GM21737 (cell line): ENCODE measurements around the gene TOP3A.
A peak's percentile ranks its signal among the peaks of the same experiment; 100 is the strongest.
"Not testable (repeated sequence)": the region's sequence is repeated elsewhere in the genome, so short reads cannot be mapped to it uniquely, and the experiment has no call there.

ENCODE experiments used
- ATAC-seq: cut with Tn5 transposase; IDR thresholded peaks from one replicate; pipeline ENCODE4 v1.9.1; 2021; ENCODE audit warnings: mild to moderate bottlenecking, moderate library complexity; ENCODE audit not compliant: unreplicated experiment

Gene TOP3A

DNA sequence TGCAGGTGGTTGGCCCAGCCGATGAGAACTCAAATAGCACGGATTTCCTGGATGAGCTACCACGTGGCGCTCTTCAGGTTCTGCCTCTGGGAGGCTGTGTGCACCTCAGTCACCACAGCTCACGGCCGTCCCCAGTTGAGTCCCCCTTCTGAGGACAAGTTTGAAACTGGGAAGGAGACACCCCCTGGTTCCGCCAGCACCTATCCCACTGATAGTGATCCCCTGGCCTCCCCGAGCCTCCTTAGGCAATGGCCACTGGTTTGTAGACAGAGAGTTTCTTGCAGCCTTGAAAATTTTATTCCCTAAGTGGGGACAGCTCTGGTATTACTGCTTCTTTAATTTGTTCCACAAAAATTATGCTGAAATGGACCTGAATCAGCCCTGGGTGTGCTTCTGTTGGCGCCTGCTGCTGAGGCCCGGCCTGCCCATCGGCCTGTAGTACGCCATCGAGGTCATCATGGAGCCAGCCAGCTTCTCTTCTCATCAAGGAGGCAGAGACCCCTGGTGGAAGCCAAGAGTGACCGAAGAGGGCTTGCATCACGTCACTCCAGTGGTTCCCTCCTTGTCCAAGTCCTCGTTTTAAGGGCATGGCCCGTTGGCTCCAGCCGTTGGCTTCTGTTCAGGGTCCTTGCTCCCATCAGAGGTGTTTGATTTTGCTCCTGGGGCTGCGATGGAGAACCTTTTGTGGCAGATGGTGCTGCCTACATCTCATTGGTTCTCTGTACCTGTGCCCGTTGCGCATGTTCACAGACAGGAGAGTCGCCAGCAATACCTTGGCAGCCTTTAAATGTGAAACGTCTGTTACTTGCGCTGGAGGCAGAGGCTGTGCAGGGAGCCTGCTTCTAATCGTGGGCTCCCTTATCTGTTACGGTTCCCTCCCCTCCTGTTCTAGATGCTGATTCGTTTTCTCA, 9.6 kb upstream of the TOP3A start:
- ATAC-seq, result no peak

DNA sequence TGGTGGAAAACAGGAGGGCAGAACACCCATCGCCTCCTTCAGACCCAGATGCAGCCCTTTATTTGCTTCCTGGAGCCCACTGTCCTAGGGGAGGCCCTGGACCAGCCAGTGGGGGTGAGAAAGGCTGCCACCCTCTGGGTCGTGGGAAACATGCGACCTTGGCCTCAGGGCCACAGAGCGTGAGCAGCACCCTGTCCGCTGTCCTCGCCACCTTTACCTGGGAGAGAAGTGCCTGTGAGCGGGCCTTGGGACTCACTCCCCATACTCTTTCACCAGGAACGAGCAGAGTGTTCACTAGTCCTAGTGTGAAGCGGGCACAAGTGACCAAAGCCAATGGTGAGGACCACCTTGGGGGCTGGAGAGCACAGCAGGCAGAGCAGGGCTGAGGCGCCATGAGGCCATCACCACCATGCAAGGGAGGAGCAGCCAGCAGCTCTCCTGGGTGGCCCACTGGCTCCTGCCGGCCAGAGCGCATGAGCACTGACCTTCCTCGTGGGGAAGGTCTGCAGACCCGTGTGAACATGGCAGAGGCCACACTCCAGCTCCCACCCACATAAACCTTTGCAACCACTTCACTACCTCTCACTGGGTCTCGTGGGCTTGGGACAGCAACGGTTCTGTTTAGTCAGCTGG, 8.8 kb upstream of the TOP3A start:
- no peak for ATAC-seq

DNA sequence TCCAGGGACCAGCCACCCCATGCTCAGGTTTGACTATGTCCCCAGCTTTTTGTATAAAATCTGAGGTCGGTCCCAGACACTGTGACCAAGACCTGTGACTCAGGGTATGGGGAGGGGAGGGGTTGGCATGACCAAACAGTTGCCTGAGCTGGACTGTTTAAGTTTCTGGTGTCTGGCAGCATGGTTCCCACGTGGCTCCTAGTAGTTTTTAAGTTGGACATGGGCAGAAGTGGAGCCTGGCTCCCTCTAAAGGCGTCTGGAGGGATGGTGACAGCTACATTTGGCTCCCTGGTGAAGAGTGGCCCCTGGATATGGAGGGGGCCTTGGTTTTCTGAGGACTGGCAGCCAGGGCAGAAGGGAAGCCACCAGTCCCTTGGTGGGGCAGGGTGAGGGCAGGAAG, 8.2 kb upstream of the TOP3A start:
- ATAC-seq, result no peak

DNA sequence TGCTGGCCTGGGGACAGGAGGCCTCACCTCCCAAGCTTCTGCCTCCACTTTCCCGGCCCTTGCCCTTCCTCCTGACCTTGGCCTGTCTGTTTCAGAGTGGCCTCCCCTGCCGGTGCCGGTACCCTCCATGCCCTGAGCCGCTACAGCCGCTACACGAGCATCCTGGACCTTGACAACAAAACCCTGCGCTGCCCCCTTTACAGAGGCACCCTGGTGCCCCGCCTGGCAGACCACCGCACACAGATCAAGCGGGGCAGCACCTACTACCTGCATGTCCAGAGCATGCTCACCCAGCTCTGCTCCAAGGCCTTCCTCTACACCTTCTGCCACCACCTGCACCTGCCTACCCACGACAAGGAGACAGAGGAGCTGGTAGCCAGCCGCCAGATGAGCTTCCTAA, 7.7 kb upstream of the TOP3A start:
- no peak for ATAC-seq

DNA sequence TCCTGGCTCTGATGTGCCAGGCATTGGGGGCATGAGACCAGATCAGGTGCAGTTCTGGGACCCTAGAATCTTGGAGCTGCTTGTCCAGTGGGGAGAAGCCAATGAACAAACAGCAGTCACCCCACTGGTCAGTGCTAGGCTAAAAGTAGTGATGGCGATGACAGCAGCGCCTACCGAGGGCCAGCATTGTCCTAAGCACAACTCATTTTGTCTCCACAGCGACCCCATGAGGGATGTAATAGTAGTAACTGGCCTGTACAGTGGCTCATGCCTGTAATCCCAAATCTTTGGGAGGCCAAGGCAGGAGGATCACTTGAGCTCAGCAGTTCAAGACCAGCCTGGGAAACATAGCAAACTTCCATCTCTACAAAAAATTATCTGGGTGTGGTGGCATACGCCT, 6.5 kb upstream of the TOP3A start:
- ATAC-seq, result no peak

DNA sequence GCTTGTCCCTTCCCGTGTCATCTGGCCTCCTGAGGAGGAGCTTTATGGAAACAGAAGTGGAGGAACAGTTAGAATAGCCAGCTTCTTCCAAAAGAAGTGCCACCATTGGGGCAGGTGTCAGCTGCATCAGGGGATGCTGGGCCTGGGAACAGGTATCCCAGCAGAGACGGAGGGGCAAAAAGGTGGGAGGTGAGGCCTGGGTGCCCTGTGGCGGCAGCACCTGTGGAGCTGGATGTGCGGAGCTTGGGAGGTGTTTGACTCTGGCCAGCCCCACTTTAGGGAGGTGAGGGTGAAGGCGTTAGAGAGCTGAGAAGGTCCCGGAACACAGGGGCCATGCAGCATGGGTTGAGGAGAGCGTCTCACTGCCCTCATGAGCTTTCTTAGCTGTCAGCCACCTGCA, 5.5 kb upstream of the TOP3A start:
- ATAC-seq, result no peak

DNA sequence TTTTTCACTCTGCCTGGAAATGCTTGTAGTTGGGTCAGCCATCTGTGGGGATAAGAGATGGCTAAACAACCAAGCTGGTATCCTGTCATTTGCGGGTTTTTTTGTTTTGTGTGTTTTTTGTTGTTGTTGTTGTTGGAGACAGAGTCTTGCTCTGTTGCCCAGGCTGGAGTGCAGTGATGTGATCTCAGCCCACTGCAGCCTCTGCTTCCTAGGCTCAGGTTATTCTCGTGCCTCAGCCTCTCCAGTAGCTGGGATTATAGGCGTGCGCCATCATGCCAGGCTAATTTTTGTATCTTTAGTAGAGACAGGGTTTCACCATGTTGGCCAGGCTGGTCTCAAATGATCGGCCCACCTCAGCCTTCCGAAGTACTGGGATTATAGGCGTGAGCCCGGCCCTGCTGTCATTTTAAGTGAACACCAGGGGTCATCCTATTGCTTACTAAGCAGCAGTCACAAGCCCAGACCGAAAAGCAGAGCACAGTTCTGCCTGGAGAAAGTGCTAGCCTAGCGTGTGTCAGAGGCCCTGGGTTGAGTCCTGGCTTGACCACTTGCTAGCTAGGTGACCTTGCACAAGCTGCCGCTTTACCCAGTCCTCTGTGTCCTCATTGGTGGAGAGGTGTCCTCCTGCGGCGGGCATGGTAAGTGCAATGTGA, 4.9 kb upstream of the TOP3A start:
- no peak for ATAC-seq

DNA sequence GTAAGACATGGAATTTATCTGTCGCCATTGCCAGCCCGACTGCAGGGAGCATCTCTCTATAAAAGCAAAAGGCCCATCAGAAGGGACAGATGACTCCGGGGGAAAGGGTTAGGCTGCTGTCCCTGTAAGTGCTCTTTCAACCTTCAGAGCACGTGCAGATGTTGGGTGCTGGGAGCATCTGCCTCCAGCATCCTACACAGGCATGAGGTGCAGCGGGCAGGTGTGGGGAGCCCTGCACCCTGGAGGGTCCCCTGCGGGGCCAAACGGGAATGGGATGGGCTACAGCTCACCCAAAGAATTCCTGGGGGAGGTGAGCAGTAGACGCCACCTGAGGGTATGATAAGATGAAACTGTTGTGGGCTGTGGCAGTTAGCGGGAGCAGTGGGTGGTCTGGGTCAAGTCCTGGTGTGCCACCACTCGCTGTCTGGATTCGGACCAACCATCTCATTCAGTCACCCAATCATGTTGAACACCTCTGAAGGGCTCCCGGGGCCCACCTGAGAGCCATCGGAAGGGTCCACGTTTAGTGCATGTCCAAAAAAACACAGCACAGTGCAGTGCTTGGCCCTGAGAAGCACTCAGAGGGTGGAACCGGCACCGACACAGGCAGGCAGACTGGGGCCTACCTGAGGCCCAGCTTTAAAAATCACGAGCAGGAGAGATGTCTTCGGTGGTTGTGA, 4.1 kb upstream of the TOP3A start:
- no peak for ATAC-seq

DNA sequence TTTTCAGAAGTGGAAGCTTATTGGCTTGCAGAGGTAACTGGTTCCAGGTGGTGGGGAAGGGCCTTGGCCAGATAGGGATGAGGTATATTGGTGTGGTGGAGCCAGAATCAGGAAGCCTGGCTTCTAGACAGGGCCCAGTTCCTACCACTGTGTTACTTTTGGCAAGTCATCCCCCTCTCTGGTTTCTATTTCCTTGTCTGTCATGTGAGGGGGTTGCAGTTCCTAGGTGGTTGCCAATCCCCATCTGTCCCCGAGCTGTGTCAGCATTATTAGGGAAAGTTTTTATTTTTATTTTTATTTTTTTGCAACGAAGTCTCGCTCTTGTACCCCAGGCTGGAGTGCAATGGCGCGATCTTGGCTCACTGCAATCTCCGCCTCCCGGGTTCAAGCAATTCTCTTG, 3.3 kb upstream of the TOP3A start:
- no peak for ATAC-seq

DNA sequence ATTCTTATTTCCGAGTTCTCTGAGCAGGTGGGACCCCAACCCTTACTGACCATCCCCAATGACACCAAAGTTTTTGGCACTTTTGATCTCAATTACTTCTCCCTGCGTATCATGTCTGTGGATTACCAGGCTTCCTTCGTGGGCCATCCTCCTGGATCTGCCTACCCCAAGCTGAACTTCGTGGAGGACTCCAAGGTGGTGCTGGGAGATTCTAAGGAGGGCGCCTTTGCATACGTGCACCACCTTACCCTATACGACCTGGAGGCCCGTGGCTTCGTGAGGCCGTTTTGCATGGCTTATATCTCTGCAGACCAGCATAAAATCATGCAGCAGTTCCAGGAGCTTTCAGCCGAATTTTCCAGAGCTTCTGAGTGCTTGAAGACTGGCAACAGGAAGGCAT, 1.2 kb upstream of the TOP3A start:
- no peak for ATAC-seq

DNA sequence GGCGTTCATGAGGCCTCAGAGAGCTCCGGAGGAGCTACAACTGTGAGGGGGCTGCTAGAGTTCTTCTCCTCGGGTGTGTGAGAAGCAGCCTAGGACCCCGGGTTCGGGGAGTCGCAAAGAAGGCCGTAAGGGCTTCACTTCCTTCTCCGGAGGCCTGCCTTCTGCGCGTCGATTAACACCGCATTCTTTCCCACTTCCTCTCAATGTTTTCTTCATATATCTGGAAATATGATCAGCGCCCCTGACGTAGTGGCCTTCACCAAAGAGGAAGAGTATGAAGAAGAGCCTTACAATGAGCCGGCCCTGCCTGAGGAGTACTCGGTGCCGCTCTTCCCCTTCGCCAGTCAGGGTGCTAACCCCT, 748 bp upstream of the TOP3A start:
- no peak for ATAC-seq

DNA sequence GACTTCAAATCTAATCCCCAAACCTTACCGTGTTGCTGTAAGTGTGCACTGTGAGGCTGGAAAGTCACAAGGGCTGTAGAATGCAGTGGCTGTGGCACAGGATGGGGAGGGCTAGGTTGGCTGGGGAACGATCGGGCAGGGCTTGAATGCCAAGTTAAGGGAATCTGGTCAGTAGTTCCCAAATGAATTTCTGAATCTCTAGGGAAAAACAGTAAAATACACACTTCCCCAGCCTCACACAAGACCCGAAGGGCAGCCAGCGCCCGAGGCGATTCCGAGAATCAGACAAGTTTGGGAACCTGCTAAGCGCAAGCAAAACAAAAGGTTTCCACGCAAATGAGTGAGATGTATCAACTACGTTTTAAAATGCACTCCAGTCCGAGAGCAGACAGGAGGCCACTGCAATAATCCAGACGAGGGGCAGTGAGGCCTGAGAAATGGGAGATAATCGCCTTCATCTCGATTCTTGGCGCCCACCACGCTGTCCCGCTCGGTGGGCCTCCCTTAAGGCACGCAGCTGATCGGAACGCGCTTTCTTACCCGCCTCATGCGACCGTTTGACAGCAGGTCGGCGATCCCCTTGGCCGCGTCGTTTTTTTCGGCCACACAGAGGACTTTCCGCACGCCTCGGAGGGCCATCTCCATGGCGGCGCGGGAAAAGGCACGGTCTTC, 599 bp downstream of the TOP3A start:
- peak; percentile 2 for ATAC-seq

DNA sequence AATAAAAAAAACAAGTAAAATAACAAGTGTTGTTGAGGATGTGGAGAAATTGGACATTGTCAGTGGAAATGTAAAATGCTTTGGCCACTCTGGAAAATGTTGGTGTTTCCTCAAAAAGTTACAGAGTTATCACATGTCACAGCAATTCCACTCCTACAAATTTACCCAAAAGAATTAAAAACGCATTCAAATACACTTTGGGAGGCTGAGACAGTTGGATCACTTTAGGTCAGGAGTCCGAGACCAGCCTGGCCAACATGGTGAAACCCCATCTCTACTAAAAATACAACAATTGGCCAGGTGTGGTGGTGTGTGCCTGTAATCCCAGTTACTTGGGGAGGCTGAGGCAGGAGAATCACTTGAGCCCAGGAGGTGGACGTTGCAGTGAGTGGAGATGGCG, 5.6 kb downstream of the TOP3A start:
- no peak for ATAC-seq

DNA sequence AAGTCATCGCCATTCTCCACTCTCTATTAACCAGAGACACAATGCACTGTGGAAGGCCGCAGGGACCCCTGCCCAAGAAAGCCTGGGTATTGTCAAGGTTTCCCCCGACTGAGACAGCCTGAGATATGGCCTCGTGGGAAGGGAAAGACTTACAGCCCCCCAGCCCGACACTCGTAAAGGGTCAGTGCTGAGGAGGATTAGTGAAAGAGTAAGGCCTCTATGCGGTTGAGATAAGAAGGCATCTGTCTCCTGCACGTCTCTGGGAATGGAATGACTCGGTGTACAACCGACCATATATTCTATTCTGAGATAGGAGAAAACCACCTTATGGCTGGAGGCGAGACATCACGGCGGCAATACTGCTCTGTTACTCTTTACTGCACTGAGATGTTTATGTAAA, 11.6 kb downstream of the TOP3A start:
- not testable (repeated sequence) for ATAC-seq

DNA sequence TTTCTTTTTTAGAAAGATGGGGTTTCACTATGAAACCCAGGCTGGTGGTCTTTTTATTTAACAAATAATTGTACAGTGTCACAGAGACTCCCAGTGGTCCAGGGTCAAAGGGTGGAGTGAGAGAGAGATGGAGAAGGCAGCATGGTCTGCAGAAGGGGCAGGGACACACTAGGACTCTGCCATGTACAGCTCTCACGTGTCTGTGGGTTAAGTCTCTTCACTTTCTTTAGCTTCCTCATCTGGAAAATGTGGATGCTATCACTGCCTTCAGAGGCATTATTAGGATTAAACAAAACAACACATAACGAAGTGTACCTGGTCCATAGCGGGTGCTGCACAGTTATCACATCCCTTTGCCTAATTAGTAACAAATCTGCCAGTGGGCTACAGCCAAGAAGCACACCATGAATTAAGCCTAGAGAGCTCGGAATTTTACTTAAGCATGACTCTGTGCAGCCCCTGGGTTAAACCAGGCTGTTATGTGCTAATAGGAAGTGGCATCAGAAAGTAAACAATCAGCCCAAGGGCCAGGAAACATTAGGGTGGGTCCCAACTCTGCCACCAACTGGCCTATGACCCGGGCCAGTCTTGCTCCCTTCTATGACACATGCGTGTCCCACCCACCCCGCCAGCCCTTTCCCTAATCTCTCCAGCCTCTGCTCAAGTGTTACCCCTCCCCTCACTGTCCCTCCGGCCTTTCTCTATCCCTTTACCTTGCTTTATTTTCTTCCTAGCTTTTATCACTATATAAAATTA, 13.9 kb downstream of the TOP3A start:
- ATAC-seq, result no peak

DNA sequence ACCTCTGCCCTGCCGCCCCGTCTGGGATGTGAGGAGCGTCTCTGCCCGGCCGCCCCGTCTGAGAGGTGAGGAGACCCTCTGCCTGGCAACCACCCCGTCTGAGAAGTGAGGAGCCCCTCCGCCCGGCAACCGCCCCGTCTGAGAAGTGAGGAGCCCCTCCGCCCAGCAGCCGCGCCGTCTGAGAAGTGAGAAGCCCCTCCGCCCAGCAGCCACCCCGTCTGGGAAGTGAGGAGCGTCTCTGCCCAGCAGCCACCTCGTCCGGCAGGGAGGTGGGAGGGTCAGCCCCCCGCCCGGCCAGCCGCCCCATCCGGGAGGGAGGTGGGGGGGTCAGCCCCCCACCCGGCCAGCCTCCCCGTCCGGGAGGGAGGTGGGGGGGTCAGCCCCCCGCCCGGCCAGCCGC, 16.7 kb downstream of the TOP3A start:
- not testable (repeated sequence) for ATAC-seq

DNA sequence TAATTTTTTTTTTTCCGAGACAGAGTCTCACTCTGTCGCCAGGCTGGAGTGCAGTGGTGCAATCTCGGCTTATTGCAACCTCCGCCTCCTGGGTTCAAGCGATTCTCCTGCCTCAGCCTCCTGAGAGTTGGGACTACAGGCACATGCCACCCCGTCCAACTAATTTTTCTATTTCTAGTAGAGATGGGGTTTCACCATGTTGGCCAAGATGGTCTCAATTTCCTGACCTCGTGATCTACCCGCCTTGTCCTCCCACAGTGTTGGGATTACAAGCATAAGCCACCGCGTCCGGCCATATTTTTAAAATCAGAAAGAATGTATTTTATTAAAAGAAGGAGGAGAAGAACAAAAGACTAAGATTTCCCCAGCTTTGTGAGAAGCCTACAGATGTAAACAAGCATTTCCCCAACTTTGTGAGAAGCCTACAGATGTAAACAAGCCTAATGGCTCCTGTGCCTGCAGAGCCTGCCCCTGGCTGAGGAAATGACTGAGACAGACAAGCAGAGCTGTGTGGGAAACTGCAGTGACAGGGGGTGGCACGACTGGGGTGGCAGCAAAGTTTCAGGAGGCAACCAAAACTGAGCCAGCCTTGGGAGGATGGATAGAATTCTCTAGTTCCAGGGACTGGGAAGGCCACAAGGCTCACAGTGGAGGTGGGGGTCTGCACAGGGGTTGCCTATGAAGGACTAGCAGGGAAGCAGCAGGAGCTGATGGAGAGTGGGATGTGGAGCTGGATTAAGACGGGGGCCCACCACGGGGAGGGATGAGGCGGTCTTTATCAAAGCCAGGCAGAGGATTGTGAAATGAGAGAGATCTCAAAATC, 22.9 kb downstream of the TOP3A start:
- ATAC-seq, result no peak

DNA sequence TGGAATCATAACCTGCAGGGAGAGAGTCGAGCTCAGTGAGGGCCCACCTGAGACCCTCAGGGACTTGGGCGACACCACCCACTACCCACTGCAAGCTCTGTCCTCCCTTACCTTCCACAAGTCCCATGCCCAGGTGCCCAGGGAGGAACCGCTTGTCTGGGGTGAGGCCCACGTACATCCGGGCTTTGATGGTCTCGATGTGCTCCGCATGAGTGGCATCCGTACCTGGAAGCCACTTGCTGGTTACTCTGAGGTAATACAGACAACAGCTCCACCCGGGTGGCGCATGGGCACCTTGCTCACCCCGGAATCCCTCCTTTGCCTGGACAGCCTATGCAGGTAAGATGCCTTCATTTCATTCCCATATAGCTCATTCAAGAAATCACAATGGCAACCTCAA, 29.5 kb downstream of the TOP3A start:
- no peak for ATAC-seq

DNA sequence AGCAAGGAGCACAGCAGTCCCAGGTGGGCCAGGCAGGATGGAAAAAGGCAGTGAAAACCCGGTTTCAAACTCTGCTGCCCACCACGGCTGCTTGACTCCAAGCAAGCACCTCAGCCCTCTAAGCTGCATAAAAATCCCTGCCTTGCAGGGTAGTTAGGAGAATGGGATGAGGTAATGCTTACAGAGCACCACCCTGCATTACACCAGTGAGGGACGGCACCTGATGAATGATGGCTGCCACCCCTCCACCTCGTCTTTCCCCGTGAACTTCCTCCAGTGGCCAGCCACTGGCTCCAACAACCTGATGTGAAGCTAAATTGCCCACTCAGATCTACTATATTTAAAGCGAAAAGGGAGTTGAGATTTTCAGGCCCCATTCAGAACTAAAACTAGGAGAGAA, 33.0 kb downstream of the TOP3A start:
- ATAC-seq, result no peak
